Suppressor macrophage (primary cell): Measurements from ENCODE around the gene ZC3H13.

Experiments used
- DNase-seq, 4 experiments: peaks; one replicate each; pipeline ENCODE4 v3.0.0-alpha.2; 2020 to 2022

Gene ZC3H13

DNA sequence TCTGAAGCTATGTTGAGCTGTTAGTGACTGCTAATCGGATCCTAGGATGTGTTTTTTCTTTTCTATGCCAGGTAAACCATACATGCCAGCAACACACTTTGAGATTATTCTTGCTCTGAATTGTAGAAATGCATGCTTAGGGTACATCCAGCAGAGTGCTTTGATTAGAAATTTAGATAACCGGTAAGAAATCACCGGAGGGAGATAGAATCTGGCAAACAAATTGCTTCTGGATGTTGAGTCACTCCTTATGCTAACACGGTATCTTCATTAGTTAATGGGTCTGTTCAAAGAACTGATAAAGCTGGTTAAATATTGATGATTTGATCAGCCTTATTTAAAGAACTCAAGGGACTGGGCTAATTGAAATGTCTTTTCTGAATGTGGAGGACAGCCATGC, 115.9 kb downstream of the ZC3H13 start:
- DNase-seq = no peak

DNA sequence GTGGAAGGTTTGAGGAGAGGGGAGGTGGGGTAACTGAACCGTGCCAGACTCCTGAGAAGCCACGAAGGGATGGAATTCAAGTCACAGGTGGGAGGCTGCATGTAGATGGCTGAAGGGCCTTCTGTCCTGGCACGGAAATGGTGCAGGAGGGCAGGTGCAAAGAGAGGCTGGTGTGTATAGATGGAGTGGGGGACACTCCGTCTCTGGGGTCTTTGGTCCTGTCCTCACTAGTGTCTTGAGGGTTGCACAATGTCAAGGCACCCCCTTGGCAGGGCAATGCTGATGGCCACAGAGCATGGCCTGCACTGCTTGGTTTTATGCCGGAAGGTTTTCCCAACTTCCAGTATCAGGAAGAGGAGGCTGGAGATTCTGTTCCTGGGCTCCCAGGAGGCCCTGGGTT, 118.3 kb downstream of the ZC3H13 start:
- DNase-seq = no peak

DNA sequence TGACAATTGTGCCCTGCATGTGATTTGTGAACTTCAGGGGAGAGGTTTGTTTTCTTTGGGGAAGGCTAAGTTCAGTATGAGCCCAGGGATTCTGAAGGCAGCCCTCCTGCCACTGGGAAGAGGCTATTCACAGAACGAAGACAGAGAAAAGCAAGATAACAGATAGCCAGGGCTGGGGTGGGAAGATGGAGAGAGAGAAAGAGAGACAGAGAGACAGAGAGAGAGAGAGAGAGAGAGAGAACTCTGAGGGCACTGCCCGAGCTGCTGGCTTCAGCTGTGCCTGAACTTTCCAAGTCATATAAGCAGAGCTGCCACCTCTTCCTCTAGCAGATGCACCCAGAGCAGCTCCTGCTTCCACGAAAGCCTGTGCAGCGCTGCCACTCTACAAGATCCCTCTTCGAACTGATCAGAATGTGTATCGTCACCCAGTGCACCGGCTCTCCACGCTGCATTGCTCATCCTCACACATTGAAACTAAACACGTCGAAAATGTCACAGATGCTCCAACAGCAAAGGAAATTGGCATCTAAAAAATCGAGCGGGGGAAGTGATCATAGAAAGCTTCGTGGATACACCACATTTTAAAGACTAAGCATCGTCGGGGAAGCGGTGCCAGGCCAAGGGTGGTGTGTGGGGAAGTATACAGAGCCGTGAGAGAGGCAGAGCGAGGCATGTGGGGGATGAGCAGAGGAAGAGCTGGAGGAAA, 119.2 kb downstream of the ZC3H13 start:
- peak in 2 of 4 experiments; percentile 31 to 36 for DNase-seq

DNA sequence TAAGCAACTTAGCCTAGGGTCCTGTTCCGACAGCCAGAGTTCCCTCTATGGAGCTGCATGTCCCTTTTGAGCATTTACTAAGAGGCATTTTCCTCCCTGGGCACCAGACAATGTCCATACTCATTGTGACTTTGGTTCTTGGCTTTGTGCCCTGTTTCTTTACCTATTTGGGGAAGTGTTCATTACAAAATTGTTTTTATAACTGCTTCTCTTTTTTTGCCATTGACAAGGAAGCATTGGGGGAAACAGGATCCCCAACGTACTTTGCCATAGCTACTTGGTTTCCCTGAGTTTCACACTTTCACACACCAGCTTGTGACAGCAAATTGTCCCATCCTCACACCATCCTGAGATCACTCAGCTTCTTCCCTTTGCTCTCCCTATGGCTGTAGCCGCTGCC, 119.9 kb downstream of the ZC3H13 start:
- peak; percentile 67 to 90 (median 84) for DNase-seq

DNA sequence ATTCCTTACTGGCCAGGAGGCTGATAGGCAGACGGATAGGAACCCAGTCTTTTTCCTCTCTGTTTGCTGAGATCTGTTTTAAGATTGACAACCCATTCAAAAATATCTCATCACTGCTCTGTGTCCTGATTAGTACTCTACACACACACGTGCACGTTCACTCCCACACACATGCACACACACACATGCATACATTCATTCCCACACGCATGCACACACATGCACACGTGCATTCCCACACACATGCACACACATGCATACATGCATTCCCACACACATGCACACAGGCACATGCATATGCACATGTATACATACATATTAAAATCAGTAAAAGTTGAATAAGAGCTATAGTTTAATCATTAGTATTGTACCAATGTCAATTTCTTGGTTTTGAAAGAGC, 120.4 kb downstream of the ZC3H13 start:
- DNase-seq = no peak

DNA sequence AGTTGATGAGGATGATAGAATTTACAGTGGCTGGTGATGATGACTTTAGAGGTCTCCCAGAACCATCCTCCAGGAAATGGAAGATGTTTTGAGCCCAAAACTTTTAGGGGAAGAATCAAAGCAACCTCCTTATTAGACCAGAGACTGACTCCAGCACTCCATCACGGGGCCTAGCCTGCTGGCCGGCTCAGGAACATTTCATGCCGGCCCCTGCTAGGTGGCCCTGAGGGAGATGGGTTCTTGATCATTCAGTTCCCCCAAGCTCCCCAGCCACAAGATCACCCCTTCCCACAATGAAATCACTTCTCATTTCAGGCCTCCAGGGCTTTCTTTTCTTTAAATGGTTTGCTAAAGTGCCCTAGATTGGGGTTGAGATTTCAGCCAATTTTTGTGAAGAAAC, 121.3 kb downstream of the ZC3H13 start:
- no peak for DNase-seq

DNA sequence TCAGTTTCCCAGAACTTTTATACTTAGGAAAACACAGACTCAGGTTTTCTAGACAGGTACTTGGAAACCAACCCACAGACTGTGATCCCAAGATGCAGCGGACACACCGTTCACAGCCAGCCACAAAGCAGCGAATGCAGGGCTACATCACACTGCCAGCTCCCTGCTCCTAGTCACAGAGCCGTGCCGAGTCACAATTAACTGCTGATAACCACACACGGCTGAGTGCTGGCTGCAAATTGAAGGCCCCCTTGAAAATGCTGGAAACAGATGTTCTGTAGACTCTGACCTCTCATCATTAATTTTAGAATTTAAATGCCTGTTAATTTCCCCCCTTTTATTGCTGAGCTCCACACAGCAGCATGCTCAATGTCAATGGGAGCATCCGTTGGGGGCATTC, 122.4 kb downstream of the ZC3H13 start:
- no peak for DNase-seq

DNA sequence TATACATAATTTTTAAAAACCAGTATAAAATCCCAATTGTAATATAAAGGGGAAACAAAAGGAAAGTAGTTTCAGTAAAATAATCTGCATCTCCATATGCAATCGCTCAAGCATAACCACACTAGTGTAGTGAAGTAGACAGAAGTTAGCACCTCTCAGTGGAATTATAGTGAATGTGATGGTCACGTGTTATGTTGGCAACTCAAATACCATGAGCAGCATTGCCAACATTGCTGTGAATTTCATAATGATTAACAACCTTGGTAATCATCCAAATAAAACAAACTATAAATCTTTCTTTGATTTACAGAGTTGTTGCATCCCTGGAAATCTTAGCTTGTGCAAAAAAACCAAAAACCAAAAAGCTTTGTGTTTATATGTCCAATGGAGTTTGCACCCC, 123.7 kb downstream of the ZC3H13 start:
- DNase-seq = no peak

GRCh38 chr13:45928176-45928575, 124.4 kb downstream of the ZC3H13 start:
- DNase-seq = no peak

DNA sequence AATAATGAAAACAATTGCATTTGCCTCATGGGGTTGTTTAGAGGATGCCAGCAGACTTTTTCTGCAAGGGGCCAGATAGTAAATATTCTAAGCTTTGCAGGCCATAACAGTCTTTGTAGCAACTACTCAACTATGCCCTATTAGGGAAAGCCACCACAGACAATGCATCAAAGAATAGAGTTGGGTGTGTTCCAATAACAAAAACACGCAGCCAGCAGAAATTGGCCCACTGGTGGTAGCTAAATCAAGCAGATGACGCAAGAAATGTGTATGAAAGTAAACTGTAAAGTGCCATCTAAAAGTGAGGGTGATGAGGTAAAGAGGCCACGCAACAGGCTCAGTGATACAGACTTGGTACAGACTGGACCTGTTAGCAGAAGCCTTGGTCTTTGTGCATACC, 125.8 kb downstream of the ZC3H13 start:
- DNase-seq = no peak

DNA sequence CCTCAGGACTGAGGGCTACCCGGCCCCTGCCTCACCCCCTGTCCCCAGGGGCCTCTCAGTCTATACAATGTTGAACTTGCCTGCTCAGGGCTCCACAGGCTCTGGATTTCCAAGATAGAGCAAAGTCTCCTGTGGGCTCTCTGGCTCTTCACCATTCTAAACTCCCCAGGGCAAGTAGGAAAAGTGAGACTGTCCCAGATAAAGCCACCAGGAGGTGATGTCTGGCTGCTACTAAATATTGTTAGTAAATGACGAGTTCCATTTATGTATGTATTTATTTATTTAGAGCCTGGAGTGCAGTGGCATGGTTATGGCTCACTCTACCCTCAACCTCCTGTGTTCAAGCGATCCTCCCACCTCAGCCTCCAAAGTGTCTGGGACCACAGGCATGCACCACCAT, 127.4 kb downstream of the ZC3H13 start:
- peak; percentile 38 to 48 (median 41) for DNase-seq

DNA sequence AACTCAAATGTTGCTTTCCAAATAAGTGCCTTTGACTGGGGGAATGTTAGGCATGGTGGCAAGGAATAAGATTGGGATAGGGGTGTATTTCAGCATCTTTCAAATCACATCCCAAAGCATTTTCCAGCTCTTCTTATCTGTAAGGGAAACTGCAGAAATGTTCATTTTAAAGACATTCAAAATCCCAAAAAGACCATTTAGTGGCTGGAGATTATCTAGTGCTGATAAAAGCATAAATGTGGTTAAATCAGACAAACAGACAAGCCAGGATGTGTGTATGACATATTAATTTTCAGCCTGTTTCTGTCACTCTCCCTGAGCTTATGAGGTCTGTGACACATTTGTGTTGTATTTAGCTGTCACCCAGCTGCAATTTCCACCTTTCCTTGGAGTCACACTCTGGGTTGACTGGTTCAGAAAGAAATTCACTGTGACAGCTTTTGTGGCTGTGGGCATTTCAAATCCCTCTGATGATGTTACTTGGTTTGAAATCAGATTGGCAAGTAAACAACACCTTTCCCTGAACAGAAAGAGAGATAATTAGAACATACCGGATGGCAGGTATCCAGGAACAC, 131.3 kb downstream of the ZC3H13 start:
- no peak for DNase-seq

GRCh38 chr13:45918597-45918996, 133.9 kb downstream of the ZC3H13 start:
- no peak for DNase-seq

GRCh38 chr13:45917019-45917418, 135.5 kb downstream of the ZC3H13 start:
- no peak for DNase-seq

DNA sequence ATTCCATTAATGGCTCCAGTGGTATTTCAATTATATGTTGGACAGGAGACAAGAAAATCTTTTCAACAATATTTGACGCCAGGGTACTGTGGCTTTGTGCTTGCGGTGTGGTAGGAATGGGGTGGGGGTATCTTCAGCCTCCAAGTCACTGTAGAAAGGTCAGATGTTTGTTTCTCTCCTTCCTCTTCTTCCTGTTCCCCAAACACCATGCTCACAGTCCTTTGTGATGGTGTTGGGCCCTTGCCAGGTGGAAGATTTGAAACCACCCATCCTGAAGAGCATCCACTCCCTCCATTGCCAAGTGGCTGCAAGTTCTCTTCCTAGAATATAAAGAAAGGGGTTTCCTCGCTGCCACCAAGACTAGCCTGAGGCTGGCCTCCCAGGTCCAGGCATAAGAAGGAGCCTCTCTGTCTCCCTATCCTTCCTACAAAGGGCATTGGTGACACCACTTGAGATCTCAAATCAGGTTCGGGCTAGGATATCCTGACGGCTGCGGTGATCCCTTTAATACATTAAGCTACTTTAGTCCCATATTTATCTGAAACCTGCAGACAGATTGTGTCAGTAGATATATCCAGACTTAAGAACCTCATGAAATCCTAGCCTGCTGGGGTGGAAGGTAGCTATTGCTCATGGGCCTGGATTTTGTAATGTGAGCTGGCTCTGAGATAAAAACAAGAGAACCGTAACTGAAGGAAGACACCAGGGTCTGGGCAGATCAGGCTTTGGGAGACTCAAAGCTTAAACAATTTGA, 136.7 kb downstream of the ZC3H13 start:
- DNase-seq = no peak

DNA sequence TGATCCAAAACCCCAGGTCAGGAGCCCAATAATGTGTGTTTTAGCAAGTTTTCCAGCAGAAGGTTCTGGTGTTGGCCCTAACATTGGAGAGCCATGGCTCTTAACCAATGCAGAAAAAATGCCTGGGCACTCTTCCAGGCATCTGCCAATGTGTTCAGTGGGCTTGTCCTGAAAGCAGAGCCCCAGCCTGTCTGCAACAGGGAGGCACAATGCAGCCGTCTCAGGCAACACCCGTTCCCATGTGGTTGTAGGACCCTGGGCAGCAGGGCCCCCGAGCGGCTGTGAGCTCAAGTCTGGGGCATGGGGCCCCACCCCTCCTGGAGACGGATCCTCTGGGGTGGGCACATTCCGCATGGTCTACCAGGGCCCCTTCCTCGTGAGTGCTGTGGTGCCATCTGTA, 142.9 kb downstream of the ZC3H13 start:
- DNase-seq = no peak

DNA sequence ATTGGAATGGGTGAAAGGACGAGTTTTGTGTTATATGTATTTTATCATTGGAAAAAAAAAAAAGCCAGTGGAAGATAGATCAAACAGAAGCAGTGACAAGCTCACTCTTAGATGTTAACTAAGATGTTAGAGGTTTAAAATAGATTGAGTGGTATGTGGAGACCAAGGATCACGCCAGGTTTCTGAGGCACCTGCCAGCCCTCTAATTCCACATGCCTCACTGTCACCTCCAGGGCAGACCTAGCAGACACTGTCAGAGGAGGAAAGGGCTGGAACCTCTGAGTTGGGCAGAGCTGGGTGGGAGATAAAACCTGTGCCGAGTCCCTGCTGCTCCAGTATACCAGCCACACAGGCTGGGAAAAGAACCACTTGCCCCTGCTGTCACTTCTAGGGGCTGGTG, 143.5 kb downstream of the ZC3H13 start:
- no peak for DNase-seq

DNA sequence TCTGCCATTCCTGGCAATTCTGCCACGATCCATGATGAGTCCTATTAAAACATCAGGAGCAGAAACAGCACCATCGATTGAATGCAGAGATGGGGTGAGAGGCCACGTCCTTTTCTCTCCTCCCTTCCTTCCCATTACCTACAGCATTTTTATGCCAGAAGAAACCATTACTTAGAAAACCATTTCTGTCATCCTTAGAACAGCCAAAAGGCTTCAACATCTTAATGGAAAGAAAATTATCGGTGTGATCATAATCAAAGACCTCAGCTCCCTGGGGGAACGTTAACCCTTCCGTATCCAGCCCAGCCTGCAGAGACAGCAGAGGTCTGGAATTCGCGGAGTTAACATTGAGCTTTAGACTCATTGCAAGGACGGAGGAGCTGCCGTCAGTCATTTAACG, 145.0 kb downstream of the ZC3H13 start:
- DNase-seq = no peak
